ENCODE measurements around the gene PTPN11.

The PTPN11 gene

GRCh38 chr12:112524676-112525425 lies 106.1 kb downstream of the PTPN11 start:
- Histone ChIP-seq H3K9me3 (ENCODE audit: control insufficient read depth, insufficient read depth, low read length) (no peaks in the 10 kb centered on the region), H3K4me1 (ENCODE audit: control insufficient read depth, insufficient read depth, low read length) (no peaks in the 10 kb centered on the region), H3K9ac (ENCODE audit: low read depth, low read length) (no peak overlapping the region), H3K27me3 (ENCODE audit: control insufficient read depth, insufficient read depth, low read length) (no peaks in the 10 kb centered on the region), H3K36me3 (ENCODE audit: control insufficient read depth, insufficient read depth, low read length) (no peaks in the 10 kb centered on the region), H3K4me3 (ENCODE audit: low read depth, low read length) (no peak overlapping the region)

DNA sequence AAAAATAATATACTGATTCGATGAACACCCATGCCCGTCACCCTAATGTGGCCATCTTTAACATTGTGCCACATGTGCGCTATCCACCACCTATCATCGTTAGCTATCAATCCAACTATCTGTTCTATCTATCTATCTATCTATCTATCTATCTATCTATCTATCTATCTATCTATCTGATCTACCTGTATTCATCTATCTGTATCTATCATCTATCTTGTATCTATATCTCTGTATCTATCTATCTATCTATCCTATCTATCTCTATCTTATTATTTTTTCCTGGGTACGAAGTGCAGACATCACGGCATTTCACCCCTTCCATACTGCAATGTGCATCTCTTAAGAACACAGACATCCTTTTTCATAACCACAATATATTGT lies 106.7 kb downstream of the PTPN11 start:
- no peak overlapping the region for H3K9ac ChIP-seq (ENCODE audit: low read depth, low read length)
- no peaks in the 10 kb centered on the region for H3K4me1 ChIP-seq (ENCODE audit: control insufficient read depth, insufficient read depth, low read length)
- H3K9me3 ChIP-seq (ENCODE audit: control insufficient read depth, insufficient read depth, low read length): no peaks in the 10 kb centered on the region
- no peaks in the 10 kb centered on the region for H3K36me3 ChIP-seq (ENCODE audit: control insufficient read depth, insufficient read depth, low read length)
- no peak overlapping the region for H3K4me3 ChIP-seq (ENCODE audit: low read depth, low read length)
- no peaks in the 10 kb centered on the region for H3K27me3 ChIP-seq (ENCODE audit: control insufficient read depth, insufficient read depth, low read length)

DNA sequence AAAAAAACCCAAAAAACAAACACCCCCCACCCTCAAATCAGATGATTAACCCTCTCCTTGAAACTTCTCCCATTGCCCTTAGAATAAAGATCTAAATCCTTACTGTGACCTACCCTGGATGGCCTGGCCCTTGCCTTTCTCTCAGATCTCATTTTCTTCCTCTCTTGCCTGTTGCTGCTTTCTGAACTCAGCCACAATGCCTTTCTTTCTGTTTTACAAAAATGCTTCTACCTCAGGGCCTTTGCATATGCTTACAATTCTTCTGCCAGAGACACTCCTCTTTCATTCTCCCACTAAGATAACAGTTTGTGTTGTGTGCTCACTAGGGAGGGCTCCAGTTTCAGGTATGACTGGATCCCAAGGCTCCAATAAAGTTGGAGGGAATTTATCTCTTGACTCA lies 108.3 kb downstream of the PTPN11 start:
- no peaks in the 10 kb centered on the region for H3K9me3 ChIP-seq (ENCODE audit: control insufficient read depth, insufficient read depth, low read length)
- H3K4me3 ChIP-seq (ENCODE audit: low read depth, low read length): no peak overlapping the region
- no peak overlapping the region for H3K9ac ChIP-seq (ENCODE audit: low read depth, low read length)
- H3K27me3 ChIP-seq (ENCODE audit: control insufficient read depth, insufficient read depth, low read length): no peaks in the 10 kb centered on the region
- no peaks in the 10 kb centered on the region for H3K36me3 ChIP-seq (ENCODE audit: control insufficient read depth, insufficient read depth, low read length)
- no peaks in the 10 kb centered on the region for H3K4me1 ChIP-seq (ENCODE audit: control insufficient read depth, insufficient read depth, low read length)

DNA sequence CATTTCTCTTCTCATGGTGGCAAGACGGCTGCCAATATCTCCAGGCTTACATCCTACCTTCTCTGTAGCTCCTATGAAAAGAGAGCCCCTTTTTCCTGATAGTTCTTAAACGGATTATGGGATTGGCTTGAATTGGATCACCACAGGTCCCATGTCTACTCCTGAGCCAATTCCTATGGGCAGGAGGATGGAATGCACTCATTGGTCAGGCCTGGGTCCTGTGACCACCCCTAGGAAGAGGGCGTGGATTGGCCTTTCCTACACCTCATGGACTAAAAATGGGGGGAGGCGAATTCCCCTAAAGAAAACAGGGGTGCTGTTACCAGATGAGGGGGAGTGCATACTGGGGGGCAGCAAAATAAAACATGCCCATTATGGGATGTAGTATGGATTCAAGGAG lies 108.8 kb downstream of the PTPN11 start:
- Histone ChIP-seq H3K27me3 (ENCODE audit: control insufficient read depth, insufficient read depth, low read length) (no peaks in the 10 kb centered on the region), H3K36me3 (ENCODE audit: control insufficient read depth, insufficient read depth, low read length) (no peaks in the 10 kb centered on the region), H3K9me3 (ENCODE audit: control insufficient read depth, insufficient read depth, low read length) (no peaks in the 10 kb centered on the region), H3K9ac (ENCODE audit: low read depth, low read length) (no peak overlapping the region), H3K4me1 (ENCODE audit: control insufficient read depth, insufficient read depth, low read length) (no peaks in the 10 kb centered on the region), H3K4me3 (ENCODE audit: low read depth, low read length) (no peak overlapping the region)

GRCh38 chr12:112528521-112528920 lies 109.8 kb downstream of the PTPN11 start:
- no peaks in the 10 kb centered on the region for H3K27me3 ChIP-seq (ENCODE audit: control insufficient read depth, insufficient read depth, low read length)
- no peaks in the 10 kb centered on the region for H3K36me3 ChIP-seq (ENCODE audit: control insufficient read depth, insufficient read depth, low read length)
- H3K4me3 ChIP-seq (ENCODE audit: low read depth, low read length): no peak overlapping the region
- no peaks in the 10 kb centered on the region for H3K9me3 ChIP-seq (ENCODE audit: control insufficient read depth, insufficient read depth, low read length)
- no peaks in the 10 kb centered on the region for H3K4me1 ChIP-seq (ENCODE audit: control insufficient read depth, insufficient read depth, low read length)
- no peak overlapping the region for H3K9ac ChIP-seq (ENCODE audit: low read depth, low read length)

DNA sequence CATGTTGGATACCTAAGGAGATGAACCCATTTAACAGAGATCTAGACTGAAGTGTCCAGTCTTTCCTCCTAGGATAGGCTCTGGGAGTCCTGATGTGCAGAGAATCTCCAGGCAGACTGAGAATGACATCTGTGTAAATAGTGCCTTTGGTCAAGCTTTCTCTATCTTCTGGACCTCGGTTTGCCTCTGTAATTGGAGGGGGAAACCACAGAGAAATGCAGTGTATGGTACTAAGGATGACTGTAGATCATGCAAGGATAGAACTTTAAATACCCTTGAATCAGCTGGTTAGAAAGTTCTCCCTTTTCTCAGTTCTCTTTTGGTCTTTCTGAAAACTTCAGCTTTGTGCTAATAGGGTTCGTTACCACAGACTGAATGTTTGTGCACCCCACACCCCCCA lies 112.2 kb downstream of the PTPN11 start:
- H3K9me3 ChIP-seq (ENCODE audit: control insufficient read depth, insufficient read depth, low read length): no peaks in the 10 kb centered on the region
- no peaks in the 10 kb centered on the region for H3K36me3 ChIP-seq (ENCODE audit: control insufficient read depth, insufficient read depth, low read length)
- H3K9ac ChIP-seq (ENCODE audit: low read depth, low read length): no peak overlapping the region
- no peak overlapping the region for H3K4me3 ChIP-seq (ENCODE audit: low read depth, low read length)
- H3K27me3 ChIP-seq (ENCODE audit: control insufficient read depth, insufficient read depth, low read length): no peaks in the 10 kb centered on the region
- H3K4me1 ChIP-seq (ENCODE audit: control insufficient read depth, insufficient read depth, low read length): no peaks in the 10 kb centered on the region

GRCh38 chr12:112532106-112532505 lies 113.4 kb downstream of the PTPN11 start:
- H3K27me3 ChIP-seq (ENCODE audit: control insufficient read depth, insufficient read depth, low read length): no peaks in the 10 kb centered on the region

GRCh38 chr12:112533528-112533927 lies 114.8 kb downstream of the PTPN11 start:
- Histone ChIP-seq H3K4me3 (ENCODE audit: low read depth, low read length) (no peak overlapping the region), H3K4me1 (ENCODE audit: control insufficient read depth, insufficient read depth, low read length) (peaks cover 3% of the 10 kb centered on the region), H3K9ac (ENCODE audit: low read depth, low read length) (no peak overlapping the region), H3K9me3 (ENCODE audit: control insufficient read depth, insufficient read depth, low read length) (no peaks in the 10 kb centered on the region), H3K36me3 (ENCODE audit: control insufficient read depth, insufficient read depth, low read length) (no peaks in the 10 kb centered on the region), H3K27me3 (ENCODE audit: control insufficient read depth, insufficient read depth, low read length) (no peaks in the 10 kb centered on the region)

More at GRCh38 chr12:112532106-112532505, 113.4 kb downstream of the PTPN11 start:
- Histone ChIP-seq H3K9ac (ENCODE audit: low read depth, low read length) (no peak overlapping the region), H3K4me1 (ENCODE audit: control insufficient read depth, insufficient read depth, low read length) (no peaks in the 10 kb centered on the region), H3K9me3 (ENCODE audit: control insufficient read depth, insufficient read depth, low read length) (no peaks in the 10 kb centered on the region), H3K36me3 (ENCODE audit: control insufficient read depth, insufficient read depth, low read length) (no peaks in the 10 kb centered on the region), H3K4me3 (ENCODE audit: low read depth, low read length) (no peak overlapping the region)

DNA sequence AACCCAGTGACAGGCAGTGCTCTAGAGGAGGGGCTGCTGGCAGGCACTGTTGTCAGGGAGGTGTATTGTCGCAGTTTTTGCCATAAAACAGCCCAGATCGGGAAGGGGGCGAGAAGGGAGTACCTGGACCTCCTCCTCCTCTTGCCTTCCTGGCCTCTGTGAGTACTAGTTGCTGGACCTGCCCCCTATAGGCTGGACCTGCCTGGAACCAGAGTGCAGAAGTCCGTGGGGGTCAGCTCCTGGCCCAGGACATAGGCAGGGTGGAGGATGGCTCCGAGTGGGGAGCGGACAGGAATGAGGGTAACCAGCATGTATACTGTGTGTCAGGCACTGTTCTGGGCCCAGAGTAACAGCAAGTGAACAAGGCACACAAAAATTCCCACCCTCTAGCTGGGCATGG lies 116.3 kb downstream of the PTPN11 start:
- Histone ChIP-seq H3K4me1 (ENCODE audit: control insufficient read depth, insufficient read depth, low read length) (peaks cover 3% of the 10 kb centered on the region), H3K9me3 (ENCODE audit: control insufficient read depth, insufficient read depth, low read length) (no peaks in the 10 kb centered on the region), H3K27me3 (ENCODE audit: control insufficient read depth, insufficient read depth, low read length) (no peaks in the 10 kb centered on the region), H3K4me3 (ENCODE audit: low read depth, low read length) (no peak overlapping the region), H3K36me3 (ENCODE audit: control insufficient read depth, insufficient read depth, low read length) (no peaks in the 10 kb centered on the region), H3K9ac (ENCODE audit: low read depth, low read length) (no peak overlapping the region)

DNA sequence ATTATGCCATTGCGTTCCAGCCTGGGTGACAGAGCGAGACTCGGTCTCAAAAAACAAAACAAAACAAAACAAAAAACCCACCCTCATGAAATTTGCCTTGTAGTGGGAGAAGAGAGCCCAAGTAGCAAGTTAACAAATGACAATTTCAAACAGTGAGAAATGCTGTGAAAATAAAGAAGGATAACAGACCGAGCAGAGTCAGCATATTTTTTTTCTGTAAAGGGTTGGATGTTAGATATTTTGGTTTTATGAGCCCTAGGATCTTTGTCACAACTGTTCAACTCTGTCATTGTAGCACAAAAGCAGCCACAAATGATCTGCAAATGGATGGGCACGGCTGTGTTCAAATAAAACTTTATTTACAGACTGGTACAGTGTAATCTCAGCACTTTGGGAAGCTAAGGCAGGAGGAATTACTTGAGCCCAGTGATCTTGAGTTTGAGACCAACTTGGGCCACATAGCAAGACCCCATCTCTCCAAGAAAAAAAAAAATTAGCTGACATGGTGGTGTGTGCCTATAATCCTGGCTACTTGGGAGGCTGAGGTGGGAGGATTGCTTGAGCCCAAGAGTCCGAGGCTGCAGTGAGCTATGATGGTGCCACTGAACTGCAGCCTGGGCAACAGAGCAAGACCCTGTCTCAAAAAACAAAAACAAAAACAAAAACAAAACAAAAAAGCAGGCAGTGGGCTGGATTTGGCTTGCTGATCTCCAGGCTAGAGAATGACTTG lies 117.1 kb downstream of the PTPN11 start:
- Histone ChIP-seq H3K4me3 (ENCODE audit: low read depth, low read length) (no peak overlapping the region), H3K27me3 (ENCODE audit: control insufficient read depth, insufficient read depth, low read length) (no peaks in the 10 kb centered on the region), H3K36me3 (ENCODE audit: control insufficient read depth, insufficient read depth, low read length) (no peaks in the 10 kb centered on the region), H3K9ac (ENCODE audit: low read depth, low read length) (no peak overlapping the region), H3K4me1 (ENCODE audit: control insufficient read depth, insufficient read depth, low read length) (peaks cover 3% of the 10 kb centered on the region), H3K9me3 (ENCODE audit: control insufficient read depth, insufficient read depth, low read length) (no peaks in the 10 kb centered on the region)

- Histone ChIP-seq H3K4me3 (ENCODE audit: low read depth, low read length) (no peak overlapping the region), H3K36me3 (ENCODE audit: control insufficient read depth, insufficient read depth, low read length) (no peaks in the 10 kb centered on the region), H3K9ac (ENCODE audit: low read depth, low read length) (no peak overlapping the region), H3K27me3 (ENCODE audit: control insufficient read depth, insufficient read depth, low read length) (no peaks in the 10 kb centered on the region), H3K4me1 (ENCODE audit: control insufficient read depth, insufficient read depth, low read length) (peaks cover 3% of the 10 kb centered on the region), H3K9me3 (ENCODE audit: control insufficient read depth, insufficient read depth, low read length) (no peaks in the 10 kb centered on the region)
Observed at GRCh38 chr12:112536367-112536730, 117.6 kb downstream of the PTPN11 start.

- Histone ChIP-seq H3K27me3 (ENCODE audit: control insufficient read depth, insufficient read depth, low read length) (no peaks in the 10 kb centered on the region), H3K9me3 (ENCODE audit: control insufficient read depth, insufficient read depth, low read length) (no peaks in the 10 kb centered on the region), H3K4me3 (ENCODE audit: low read depth, low read length) (no peak overlapping the region), H3K36me3 (ENCODE audit: control insufficient read depth, insufficient read depth, low read length) (no peaks in the 10 kb centered on the region), H3K9ac (ENCODE audit: low read depth, low read length) (no peak overlapping the region), H3K4me1 (ENCODE audit: control insufficient read depth, insufficient read depth, low read length) (peaks cover 3% of the 10 kb centered on the region)
Observed at GRCh38 chr12:112537710-112538396, 119.1 kb downstream of the PTPN11 start.
